Activated naive CD8-positive, alpha-beta T cell treated with anti-CD3 and anti-CD28 coated beads, Interleukin-2, amount 50 U/mL, for 16 hours (primary cell): ENCODE results near the gene WNT8A.
"Not testable (repeated sequence)": the region's sequence is repeated elsewhere in the genome, so short reads cannot be mapped to it uniquely, and the experiment has no call there.

Experiments
- DNase-seq: peaks from one replicate; pipeline ENCODE4 v3.0.0-alpha.2; 2020; ENCODE audit warnings: low read depth, low spot score

The WNT8A gene, protein sequence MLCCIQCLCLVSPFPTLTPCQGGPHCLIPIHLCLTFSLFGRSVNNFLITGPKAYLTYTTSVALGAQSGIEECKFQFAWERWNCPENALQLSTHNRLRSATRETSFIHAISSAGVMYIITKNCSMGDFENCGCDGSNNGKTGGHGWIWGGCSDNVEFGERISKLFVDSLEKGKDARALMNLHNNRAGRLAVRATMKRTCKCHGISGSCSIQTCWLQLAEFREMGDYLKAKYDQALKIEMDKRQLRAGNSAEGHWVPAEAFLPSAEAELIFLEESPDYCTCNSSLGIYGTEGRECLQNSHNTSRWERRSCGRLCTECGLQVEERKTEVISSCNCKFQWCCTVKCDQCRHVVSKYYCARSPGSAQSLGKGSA

GRCh38 chr5:138083702-138084101, at the start of gene WNT8A:
Gene WNT8A (plus strand): TSS chr5:138084033. CDS start chr5:138084128, 95 bp downstream.
- no peak for DNase-seq

DNA sequence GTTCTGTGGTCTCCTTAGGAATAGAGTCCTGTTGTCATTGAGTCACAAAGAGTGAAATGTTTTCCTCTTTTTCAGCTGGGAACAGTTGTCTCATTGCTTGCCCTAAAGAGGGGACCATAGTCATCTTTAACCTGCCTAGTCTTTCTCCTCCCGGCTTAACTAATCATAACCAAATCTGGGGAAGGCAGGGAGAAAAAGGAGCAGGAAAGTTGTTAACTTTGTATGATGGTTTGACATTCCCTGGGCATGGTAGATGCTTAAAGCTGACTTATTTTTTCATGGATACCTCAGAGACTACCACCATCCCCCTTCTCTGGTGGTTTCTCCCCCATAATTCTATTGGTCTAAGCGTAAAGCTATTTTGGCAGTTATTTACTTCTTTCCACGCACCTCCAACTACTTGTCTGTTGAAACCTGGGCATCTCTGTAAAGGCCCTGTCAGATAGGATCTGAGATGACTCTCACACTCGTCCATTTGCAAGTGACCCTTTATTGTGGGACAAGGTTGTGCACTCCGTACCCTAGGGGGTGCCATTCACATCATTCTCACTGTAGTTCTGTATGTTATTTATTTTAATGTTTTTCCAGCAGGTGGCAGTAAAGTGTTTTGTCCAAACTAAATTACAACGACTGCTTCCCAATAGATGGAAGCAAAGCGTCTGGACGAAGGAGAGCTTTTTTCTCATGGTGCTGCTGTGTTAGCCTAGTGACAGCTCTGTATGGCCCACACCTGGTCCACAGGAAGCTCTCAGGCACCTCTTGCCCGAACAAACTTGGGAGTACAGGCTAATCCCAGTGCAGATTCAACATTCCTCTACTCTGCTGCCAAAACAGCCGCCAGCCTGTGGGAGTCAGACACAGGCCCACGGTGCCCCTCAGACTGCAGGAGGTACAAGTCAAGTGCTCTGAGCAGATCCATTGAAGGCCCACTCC, 48.0 kb upstream of the WNT8A start:
- DNase-seq = peak; percentile 26

GRCh38 chr5:138037271-138037670, 46.6 kb upstream of the WNT8A start:
- no peak for DNase-seq

DNA sequence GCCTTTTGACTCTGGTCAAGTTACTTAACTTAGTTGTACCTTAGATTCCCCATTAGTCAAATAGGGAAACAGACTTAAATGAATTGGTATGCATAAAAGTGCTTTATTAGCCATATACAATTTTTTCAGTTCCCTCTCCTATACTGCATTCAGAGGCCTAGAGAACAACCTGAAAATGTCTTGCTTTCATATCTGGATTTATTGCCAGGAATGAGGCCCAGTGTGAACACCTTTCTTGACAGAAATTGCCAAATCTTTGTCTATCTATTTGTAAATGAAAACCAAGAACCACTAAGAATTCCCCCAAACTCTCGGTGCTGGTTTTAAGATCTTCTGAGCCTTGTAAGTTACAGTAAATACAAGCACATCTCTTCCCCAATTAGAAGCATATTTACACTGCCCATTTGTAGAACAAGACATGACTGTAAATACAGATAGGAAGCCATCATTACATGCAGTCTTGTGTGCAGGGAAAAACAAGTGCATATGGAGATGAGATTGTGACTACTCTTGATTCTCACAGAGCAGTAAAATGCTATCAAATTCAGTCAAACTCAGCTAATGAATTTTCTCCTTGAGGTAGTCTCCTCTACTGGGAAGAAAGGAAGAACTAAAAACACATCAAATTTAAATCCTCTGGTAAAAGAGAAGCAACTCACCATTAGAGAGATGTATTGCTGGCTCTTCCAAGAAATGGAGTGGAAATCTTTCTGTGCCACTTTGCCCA, 45.8 kb upstream of the WNT8A start:
- DNase-seq = no peak

GRCh38 chr5:138038826-138039225, 45.0 kb upstream of the WNT8A start:
- DNase-seq = no peak

DNA sequence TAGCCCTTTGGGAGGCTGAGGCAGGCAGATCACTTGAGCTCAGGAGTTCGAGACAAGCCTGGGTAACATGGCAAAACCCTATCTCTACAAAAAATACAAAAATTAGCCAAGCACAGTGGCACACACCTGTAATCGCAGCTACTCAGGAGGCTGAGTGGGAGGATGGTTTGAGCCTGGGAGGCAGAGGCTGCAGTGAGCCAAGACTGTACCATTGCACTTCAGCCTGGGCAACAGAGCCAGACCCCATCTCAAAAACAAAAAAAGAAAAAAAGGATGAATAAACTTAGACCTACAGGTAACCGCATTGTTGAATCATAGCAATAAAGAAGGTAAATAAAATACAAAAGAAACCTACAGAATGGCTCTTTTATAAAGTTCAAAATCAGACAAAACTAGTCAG, 38.5 kb upstream of the WNT8A start:
- DNase-seq = not testable (repeated sequence)

GRCh38 chr5:138051441-138052296, 32.2 kb upstream of the WNT8A start:
- no peak for DNase-seq

DNA sequence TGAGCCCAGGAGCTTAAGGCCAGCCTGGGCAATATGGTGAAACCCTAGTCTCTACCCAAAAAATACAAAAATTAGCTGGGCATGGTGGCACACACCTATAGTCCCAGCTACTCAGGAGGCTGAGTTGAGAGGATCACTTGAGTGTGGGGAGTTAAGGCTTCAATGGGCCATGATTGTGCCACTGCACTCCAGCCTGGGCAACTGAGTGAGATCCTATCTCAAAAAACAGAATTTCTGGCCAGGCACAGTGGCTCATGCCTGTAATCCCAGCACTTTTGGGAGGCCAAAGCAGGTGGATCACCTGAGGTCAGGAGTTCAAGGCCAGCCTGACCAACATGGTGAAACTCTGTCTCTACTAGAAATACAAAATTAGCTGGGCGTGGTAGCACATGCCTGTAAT, 31.1 kb upstream of the WNT8A start:
- DNase-seq = not testable (repeated sequence)

DNA sequence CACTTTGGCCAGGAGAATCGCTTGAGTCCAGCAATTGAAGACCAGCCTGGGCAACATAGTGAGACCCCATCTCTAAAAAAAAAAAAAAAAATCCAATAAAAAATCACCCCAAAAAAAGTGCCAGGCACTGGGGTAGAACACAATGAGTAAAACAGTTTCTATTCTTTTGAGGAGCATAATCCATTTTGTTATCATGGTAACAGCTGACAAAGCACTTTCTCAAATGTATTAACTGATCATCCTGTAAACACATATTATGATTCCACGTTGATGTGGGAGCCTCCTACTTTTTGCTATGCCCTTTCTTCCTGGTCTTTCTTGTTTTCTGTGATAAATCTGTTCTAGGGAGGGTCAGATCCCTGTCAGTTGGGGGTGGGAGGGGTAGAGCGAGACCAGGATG, 30.3 kb upstream of the WNT8A start:
- no peak for DNase-seq

GRCh38 chr5:138054206-138054605, 29.6 kb upstream of the WNT8A start:
- no peak for DNase-seq

DNA sequence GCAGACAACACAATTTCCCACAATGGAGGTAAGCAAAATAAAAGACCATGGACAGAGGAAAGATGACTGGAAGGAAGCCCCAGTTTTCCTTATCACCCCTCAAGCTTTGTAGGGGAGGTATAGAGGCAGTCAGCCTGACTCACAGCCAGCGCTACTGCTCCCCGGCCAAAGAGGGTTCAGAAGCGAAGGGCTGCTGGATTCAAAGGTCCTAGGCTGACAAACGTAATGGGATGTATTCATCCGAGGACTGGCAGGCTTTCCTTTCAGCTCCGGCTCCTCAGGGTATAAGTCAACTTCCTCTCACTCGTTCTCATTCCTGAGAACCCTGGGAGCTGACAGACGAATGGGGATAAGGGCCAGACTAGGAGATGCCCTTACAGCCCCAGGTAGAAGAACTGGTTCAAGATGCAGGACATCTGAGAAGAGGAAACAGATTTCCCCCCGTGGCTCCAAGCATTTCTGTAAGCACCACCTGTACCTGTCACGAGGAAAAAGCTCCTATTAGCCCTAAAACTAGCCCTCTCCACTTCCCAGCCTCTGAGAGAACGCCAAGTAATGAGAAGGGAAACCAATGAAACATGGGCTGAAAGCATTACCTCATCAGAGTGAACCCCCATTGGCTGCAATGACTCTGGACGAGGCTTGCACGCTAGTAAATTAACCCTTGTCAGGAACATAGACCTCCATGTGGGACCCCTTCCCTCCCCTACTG, 28.8 kb upstream of the WNT8A start:
- no peak for DNase-seq

DNA sequence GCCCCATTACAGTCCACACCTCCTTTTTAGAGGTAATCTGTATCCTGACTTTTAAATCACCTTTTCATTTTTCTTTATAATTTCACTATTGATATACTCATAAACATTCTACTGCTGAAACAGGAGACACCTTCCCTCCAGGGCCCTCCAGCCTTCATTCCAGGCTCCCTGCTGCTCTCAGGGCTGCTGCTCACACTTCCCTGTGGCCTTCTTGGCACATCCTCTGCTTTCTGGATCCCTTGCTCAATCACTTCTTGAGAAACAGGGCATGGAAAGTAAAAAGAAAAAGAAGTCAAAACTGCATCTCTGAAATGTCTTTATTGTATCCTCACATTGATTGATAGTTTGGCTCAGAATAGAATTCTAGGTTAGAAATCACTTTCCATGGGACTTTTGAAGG, 19.3 kb upstream of the WNT8A start:
- no peak for DNase-seq

GRCh38 chr5:138065102-138065501, 18.7 kb upstream of the WNT8A start:
- no peak for DNase-seq

GRCh38 chr5:138067945-138068344, 15.9 kb upstream of the WNT8A start:
- DNase-seq = no peak

DNA sequence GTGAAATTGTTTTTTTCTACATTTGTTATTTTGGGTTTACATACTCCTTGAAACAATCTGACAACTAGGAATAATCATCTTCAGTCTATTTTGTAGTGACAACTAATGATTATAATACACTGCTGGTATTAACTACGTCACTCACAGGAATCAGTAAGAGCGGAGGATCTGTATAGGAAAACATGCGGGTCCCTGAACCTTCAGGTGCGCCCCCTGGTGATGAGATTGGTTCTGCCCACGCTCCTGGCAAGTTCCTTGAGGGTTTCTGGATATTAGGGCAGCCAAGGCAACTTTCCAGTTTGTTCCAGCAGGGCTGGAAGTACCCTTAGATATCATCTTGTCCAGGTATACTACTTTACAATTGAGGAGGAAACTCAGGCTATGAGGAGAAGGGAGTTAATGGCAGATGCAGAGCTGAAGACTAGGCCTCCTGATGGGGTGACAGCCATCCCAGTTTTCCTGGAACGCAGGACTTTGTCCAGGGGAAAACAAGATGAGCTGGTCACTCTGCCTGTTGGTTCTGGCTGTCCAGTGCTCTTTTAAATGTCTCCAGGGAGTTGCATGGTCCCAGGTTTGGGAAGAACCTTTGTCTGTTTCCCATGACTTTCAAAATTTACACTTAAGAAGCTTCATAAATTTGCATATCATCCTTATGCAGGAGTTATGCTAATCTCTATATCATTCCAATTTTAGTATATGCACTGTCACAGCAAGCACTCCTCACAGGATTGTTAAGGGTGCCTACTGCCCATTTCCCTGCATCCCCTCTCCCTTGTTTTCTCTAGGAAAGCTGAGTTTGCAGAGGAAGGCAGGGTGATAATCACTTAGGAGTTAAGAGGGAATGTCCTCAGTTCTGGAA, 14.9 kb upstream of the WNT8A start:
- peak; percentile 46 for DNase-seq

GRCh38 chr5:138070026-138070425, 13.8 kb upstream of the WNT8A start:
- not testable (repeated sequence) for DNase-seq

GRCh38 chr5:138077064-138077696, 6.7 kb upstream of the WNT8A start:
- DNase-seq = no peak

GRCh38 chr5:138078006-138078643, 5.7 kb upstream of the WNT8A start:
- DNase-seq = no peak
